Stomach (tissue), 4 donors: ENCODE results near the gene TMEM52.

ENCODE experiments used
- EP300 ChIP-seq: sonication (generic); formaldehyde crosslinking; IDR thresholded peaks from one replicate; pipeline ENCODE4 v1.6.1; 2017; ENCODE audit warnings: antibody characterized with exemption
- POLR2AphosphoS5 ChIP-seq, 3 donors: sonication (generic); formaldehyde crosslinking; IDR thresholded peaks; one replicate each; pipeline ENCODE4 v1.6.1; 2016; ENCODE audit warnings: antibody characterized with exemption in 3 of 3
- TF ChIP-seq, protein P1 (sequence below), 7 experiments: fragments of 450-650 bp in 4 of 7; fragments of 200-600 bp in 3 of 7; sonication (generic) in 3 of 7; IDR thresholded peaks; one replicate each; pipeline ENCODE4 v1.5.1; 2016 to 2019; ENCODE audit warnings: antibody characterized with exemption in 7 of 7, control low read depth in 2 of 7, mild to moderate bottlenecking in 1 of 7

DNA sequence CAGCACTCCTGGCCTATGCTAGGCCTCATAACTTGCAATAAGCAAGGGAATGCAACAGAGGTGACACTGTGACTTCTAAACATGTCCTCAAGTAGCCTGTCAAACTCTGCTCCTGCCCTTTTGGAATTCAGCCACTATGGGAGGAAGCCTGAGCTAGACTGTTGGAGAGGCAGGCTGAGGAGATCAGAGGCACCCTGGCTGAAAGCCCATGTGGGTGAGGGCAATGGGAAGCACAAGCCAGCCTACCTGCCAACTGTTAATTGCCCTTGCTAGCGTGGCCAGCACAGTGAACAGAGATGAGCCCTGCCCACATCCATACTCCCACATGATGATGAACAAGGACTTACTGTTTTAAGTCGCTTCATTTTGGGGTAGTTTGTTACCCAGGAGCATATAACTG is 45.9 kb downstream of the TMEM52 start:
- no peak for TF ChIP-seq POLR2AphosphoS5 (IDR thresholded peaks at IDR 0.05)
- TF ChIP-seq, protein P1, sequence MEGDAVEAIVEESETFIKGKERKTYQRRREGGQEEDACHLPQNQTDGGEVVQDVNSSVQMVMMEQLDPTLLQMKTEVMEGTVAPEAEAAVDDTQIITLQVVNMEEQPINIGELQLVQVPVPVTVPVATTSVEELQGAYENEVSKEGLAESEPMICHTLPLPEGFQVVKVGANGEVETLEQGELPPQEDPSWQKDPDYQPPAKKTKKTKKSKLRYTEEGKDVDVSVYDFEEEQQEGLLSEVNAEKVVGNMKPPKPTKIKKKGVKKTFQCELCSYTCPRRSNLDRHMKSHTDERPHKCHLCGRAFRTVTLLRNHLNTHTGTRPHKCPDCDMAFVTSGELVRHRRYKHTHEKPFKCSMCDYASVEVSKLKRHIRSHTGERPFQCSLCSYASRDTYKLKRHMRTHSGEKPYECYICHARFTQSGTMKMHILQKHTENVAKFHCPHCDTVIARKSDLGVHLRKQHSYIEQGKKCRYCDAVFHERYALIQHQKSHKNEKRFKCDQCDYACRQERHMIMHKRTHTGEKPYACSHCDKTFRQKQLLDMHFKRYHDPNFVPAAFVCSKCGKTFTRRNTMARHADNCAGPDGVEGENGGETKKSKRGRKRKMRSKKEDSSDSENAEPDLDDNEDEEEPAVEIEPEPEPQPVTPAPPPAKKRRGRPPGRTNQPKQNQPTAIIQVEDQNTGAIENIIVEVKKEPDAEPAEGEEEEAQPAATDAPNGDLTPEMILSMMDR (IDR thresholded peaks at IDR 0.05), result no peak
- TF ChIP-seq EP300, result no peak
